Type B pancreatic cell (in vitro differentiated cells): ENCODE results near the gene MBOAT7. TPM values are rescaled to one million over a fixed set of nuclear protein-coding genes. Genes with fewer than 3 reads are reported as not detected.

Source experiments
- DNase-seq: peaks from one replicate; pipeline ENCODE4 v3.0.0; 2021; ENCODE audit warnings: mixed read lengths; ENCODE audit not compliant: unreplicated experiment; ENCODE audit errors: extremely low spot score
- H3K27ac Mint-ChIP-seq: 2 replicates; pipeline ENCODE4 v1.8.0; 2021; ENCODE audit warnings: mild to moderate bottlenecking, mixed read lengths
- H3K27me3 Mint-ChIP-seq: 2 replicates; pipeline ENCODE4 v1.8.0; 2021; ENCODE audit warnings: mixed read lengths
- H3K36me3 Mint-ChIP-seq: 2 replicates; pipeline ENCODE4 v1.8.0; 2021; ENCODE audit warnings: mixed read lengths
- H3K4me1 Mint-ChIP-seq: one replicate; pipeline ENCODE4 v1.8.0; 2021; ENCODE audit warnings: mixed read lengths; ENCODE audit not compliant: unreplicated experiment
- H3K4me3 Mint-ChIP-seq: 2 replicates; pipeline ENCODE4 v1.8.0; 2021; ENCODE audit warnings: mild to moderate bottlenecking, mixed read lengths
- H3K9me3 Mint-ChIP-seq: 2 replicates; pipeline ENCODE4 v1.8.0; 2021; ENCODE audit warnings: mixed read lengths
- total RNA-seq: library from RNA; stranded (reverse); gene quantifications from 2 replicates; pipeline ENCODE4 v1.2.1, GENCODE V29; 2021; ENCODE audit warnings: low replicate concordance
- TF ChIP-seq, protein P1 (sequence below): fragments of 200-600 bp; sonication (generic); conservative IDR thresholded peaks from 2 replicates; pipeline ENCODE4 v1.5.0; 2021; ENCODE audit warnings: antibody characterized with exemption, mild to moderate bottlenecking

The MBOAT7 gene
- total RNA-seq, 1 donor from 2014 or later = 73.3 TPM

DNA sequence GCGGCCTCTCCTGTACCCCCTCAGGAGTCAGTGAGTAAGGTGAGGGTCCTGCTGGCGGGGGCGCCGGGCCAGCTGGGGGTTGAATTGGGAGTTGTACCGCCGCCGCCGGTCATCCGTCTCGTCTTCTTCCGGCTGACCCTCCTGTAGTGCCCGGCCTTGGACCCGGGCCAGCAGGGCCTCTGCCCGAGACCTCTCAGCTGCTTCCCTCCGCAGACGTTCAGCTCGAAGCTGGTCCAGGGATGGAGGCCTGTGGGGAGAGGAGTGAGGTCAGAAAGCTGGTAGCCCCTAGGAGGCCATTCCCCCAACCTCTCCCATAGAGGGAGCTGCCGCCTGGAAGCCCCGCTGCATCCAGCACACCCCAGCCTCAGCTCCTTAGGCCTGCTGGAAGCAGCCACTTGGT, 33.7 kb downstream of the MBOAT7 start:
- TF ChIP-seq, protein P1, sequence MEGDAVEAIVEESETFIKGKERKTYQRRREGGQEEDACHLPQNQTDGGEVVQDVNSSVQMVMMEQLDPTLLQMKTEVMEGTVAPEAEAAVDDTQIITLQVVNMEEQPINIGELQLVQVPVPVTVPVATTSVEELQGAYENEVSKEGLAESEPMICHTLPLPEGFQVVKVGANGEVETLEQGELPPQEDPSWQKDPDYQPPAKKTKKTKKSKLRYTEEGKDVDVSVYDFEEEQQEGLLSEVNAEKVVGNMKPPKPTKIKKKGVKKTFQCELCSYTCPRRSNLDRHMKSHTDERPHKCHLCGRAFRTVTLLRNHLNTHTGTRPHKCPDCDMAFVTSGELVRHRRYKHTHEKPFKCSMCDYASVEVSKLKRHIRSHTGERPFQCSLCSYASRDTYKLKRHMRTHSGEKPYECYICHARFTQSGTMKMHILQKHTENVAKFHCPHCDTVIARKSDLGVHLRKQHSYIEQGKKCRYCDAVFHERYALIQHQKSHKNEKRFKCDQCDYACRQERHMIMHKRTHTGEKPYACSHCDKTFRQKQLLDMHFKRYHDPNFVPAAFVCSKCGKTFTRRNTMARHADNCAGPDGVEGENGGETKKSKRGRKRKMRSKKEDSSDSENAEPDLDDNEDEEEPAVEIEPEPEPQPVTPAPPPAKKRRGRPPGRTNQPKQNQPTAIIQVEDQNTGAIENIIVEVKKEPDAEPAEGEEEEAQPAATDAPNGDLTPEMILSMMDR = no peak
- peaks cover 13% of the 10 kb centered on the region for H3K4me1 Mint-ChIP-seq
- peaks cover 20% of the 10 kb centered on the region for H3K36me3 Mint-ChIP-seq

DNA sequence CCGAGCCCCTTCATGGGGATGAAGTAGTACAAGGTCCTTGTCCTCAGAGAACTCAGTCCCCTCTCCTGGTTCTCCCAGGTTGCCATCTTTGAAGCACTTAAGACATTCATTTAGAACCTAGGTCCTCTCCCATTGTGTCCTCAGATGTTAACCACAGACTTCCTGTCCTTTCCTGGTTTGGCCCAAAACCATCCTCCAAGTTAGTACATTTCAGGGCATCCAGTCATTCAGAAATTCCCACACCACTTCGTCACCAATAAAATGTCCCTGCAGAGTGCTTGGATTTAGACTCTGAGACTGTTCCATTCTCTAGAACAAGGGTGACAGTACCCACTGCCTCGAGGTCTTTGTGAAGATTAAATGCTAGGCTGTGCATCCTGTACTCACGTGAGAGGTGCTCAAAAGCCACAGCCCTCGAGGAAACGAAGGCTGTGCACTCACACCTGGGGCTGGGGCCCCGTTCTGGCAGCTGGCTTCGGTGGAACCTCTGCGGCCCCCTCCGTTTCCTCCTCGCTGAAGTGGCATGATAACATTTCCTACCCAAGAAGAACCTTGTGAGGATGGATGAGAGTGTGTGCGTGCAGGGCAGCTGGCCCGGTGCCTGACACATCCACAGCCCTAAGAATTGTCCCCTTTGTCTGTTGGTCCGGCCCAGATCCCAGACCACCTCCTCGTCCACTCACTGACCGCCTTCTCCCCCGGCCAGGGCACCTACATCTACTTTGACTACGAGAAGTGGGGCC, 34.6 kb downstream of the MBOAT7 start:
- peak overlapping the region; percentile 9 for H3K27ac Mint-ChIP-seq
- H3K4me3 Mint-ChIP-seq = peak overlapping the region; percentile 25
- TF ChIP-seq, protein P1 = no peak
- no peak for DNase-seq
- peaks cover 23% of the 10 kb centered on the region for H3K36me3 Mint-ChIP-seq
- H3K27me3 Mint-ChIP-seq = no peaks in the 10 kb centered on the region
- peaks cover 5% of the 10 kb centered on the region for H3K4me1 Mint-ChIP-seq
- no peaks in the 10 kb centered on the region for H3K9me3 Mint-ChIP-seq

More for the DNA sequence above, 33.7 kb downstream of the MBOAT7 start:
- no peak for DNase-seq
- H3K27ac Mint-ChIP-seq = peak overlapping the region; percentile 59
- no peak overlapping the region for H3K4me3 Mint-ChIP-seq
- H3K27me3 Mint-ChIP-seq = no peaks in the 10 kb centered on the region
- no peaks in the 10 kb centered on the region for H3K9me3 Mint-ChIP-seq

DNA sequence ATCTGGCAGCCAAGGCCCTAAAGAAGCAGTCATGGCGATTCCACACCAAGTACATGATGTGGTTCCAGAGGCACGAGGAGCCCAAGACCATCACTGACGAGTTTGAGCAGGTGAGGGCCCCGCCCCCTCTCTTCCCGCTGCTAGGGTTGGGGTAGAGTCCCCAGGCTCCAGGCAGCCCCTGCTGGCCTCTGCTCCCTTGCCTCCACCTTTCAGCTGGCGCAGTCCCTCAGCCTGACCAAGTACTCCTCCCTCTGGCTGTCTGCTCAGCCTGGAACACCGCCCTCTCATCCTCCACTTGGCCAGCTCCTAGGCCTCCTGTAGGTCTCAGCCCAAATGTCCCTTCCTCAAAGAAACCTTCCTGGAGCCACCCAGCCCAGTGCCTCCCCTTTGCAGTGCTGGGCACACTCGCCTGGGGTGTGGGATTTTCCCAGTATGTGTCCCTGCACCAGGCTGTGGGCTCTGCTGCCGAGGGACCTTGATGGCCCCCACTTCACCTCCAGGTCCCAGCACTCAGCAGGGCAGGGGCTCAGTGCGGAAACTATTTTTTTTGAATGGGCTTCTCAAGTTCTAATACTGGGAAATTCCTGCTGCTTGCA, 35.6 kb downstream of the MBOAT7 start:
- peaks cover 24% of the 10 kb centered on the region for H3K36me3 Mint-ChIP-seq
- H3K4me1 Mint-ChIP-seq = no peaks in the 10 kb centered on the region
- H3K4me3 Mint-ChIP-seq = peak overlapping the region; percentile 25
- TF ChIP-seq, protein P1 = no peak
- H3K27me3 Mint-ChIP-seq = no peaks in the 10 kb centered on the region
- H3K9me3 Mint-ChIP-seq = no peaks in the 10 kb centered on the region
- H3K27ac Mint-ChIP-seq = no peak overlapping the region
- DNase-seq = no peak

DNA sequence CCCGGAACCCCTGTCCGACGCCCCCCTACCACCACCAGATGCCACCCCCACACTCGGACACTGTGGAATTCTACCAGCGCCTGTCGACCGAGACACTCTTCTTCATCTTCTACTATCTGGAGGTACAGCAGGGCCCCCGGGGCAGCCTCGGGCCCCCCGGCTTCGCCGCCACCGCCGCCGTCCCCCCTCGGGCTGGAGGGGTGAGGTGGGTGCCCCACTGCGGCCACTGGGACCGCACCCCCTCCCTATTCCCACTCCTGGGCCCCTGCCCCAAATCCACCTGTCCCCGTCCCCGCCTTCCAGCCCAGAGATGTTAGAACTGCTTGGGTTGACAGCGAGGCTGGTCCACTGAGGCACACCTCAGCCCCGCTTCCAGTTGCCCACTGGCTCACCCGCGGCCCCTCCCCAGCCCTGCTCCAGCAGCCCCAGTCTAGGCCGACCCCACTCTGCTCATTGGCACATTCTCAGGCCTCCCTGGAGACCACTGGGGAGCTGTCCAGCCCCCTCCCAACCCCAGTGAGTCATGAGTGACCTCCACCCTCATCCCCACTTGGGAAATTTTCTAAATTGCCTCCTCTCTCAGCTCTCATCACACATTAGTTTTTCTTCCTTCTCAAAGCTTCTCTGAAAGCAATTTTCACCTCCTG, 36.4 kb downstream of the MBOAT7 start:
- no peak for DNase-seq
- no peak overlapping the region for H3K4me3 Mint-ChIP-seq
- H3K4me1 Mint-ChIP-seq = no peaks in the 10 kb centered on the region
- TF ChIP-seq, protein P1 = no peak
- H3K9me3 Mint-ChIP-seq = no peaks in the 10 kb centered on the region
- no peaks in the 10 kb centered on the region for H3K27me3 Mint-ChIP-seq
- H3K27ac Mint-ChIP-seq = no peak overlapping the region
- peaks cover 25% of the 10 kb centered on the region for H3K36me3 Mint-ChIP-seq

DNA sequence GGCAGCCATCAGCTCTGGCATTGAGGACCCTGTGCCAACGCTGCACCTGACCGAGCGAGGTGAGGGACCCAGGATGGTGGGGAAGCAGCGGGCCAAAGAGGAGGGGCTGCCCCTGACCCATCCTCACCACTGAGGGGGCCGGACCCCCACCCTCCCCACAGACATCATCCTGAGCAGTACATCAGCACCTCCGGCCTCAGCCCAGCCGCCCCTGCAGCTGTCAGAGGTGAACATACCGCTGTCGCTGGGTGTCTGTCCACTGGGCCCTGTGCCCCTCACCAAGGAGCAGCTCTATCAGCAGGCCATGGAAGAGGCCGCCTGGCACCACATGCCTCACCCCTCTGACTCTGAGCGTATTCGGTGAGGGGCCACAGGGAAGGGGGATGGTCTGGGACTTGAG, 37.1 kb downstream of the MBOAT7 start:
- TF ChIP-seq, protein P1 = no peak
- Mint-ChIP-seq H3K4me3 (no peak overlapping the region), H3K27ac (no peak overlapping the region), H3K36me3 (peaks cover 25% of the 10 kb centered on the region), H3K9me3 (no peaks in the 10 kb centered on the region), H3K4me1 (no peaks in the 10 kb centered on the region), H3K27me3 (no peaks in the 10 kb centered on the region)
- DNase-seq = no peak
